H1 (cell line): ENCODE data around the gene NAT10. TPM values are rescaled to one million over a fixed set of nuclear protein-coding genes. Genes with fewer than 3 reads are reported as not detected.

ENCODE experiments used
- CTCF ChIA-PET: fragments of 300-600 bp; sonication (Branson Sonifier 250); formaldehyde crosslinking; loops from one replicate; lab custom pipeline; 2021; ENCODE audit not compliant: partially characterized antibody; lab: Charles Lee
- POLR2A ChIA-PET: fragments of 300-600 bp; sonication (Branson Sonifier 250); formaldehyde crosslinking; loops from one replicate; lab custom pipeline; 2021; ENCODE audit warnings: inconsistent platforms; ENCODE audit not compliant: partially characterized antibody; lab: Charles Lee
- DNase-seq, 2 experiments: peaks; one replicate each; pipeline versions ENCODE4 v3.0.0 to v3.0.0-alpha.2; 2010 to 2022; ENCODE audit warnings: low spot score in 2 of 2, low read depth in 1 of 2, mixed read lengths in 1 of 2
- FAIRE-seq: peaks from 2 replicates; lab custom pipeline; 2011; peaks lifted over from hg19 to GRCh38; lab: Jason Lieb, UNC
- H2AFZ ChIP-seq: 2 replicates; pipeline ENCODE4 v1.8.1; 2012; ENCODE audit warnings: low read length, inconsistent platforms
- H2AK5ac ChIP-seq: 2 replicates; pipeline ENCODE4 v1.6.1; 2013; ENCODE audit warnings: low read depth, low read length
- H2BK120ac ChIP-seq: replicated peaks from 2 replicates; pipeline ENCODE3; 2013; ENCODE audit warnings: low read depth, low read length, inconsistent platforms
- H2BK12ac ChIP-seq: 2 replicates; pipeline ENCODE4 v1.6.1; 2013; ENCODE audit warnings: low read depth, low read length
- H2BK15ac ChIP-seq: 2 replicates; pipeline ENCODE4 v1.6.1; 2013; ENCODE audit warnings: low read length
- H2BK20ac ChIP-seq: 2 replicates; pipeline ENCODE4 v1.6.1; 2013; ENCODE audit warnings: low read length
- H2BK5ac ChIP-seq: 2 replicates; pipeline ENCODE4 v1.6.1; 2013; ENCODE audit warnings: low read depth, low read length
- H3K14ac ChIP-seq: 2 replicates; pipeline ENCODE4 v1.6.1; 2013; ENCODE audit warnings: inconsistent platforms; ENCODE audit not compliant: insufficient read length
- H3K18ac ChIP-seq: 2 replicates; pipeline ENCODE4 v1.6.1; 2013; ENCODE audit warnings: low read length; ENCODE audit errors: extremely low read depth
- H3K23ac ChIP-seq: 2 replicates; pipeline ENCODE4 v1.6.1; 2013; ENCODE audit warnings: inconsistent platforms; ENCODE audit not compliant: insufficient read length
- H3K23me2 ChIP-seq: 2 replicates; pipeline ENCODE4 v1.6.1; 2013; ENCODE audit warnings: low read depth, low read length
- H3K27ac ChIP-seq: 2 replicates; pipeline ENCODE4 v1.6.1; 2011; ENCODE audit warnings: low read depth, low read length, inconsistent platforms
- H3K27me3 ChIP-seq, 4 experiments: replicated peaks in 1 of 4; 1 replicate in 1 of 4; 2 replicates in 3 of 4; pipeline versions ENCODE4 v1.6.1 to v1.8.1; 2011 to 2013; ENCODE audit warnings: low read length in 3 of 4, mild to moderate bottlenecking in 3 of 4, inconsistent platforms in 2 of 4, mixed read lengths in 2 of 4, moderate library complexity in 1 of 4; ENCODE audit not compliant: control insufficient read depth in 3 of 4, insufficient read depth in 3 of 4; ENCODE audit errors: extremely low read depth in 1 of 4
- H3K36me3 ChIP-seq, 4 experiments: 2 replicates each; pipeline versions ENCODE4 v1.6.1 to v1.8.1; 2011 to 2013; ENCODE audit warnings: mild to moderate bottlenecking in 4 of 4, low read length in 3 of 4, moderate library complexity in 2 of 4, control low read depth in 1 of 4, inconsistent platforms in 1 of 4; ENCODE audit not compliant: insufficient read depth in 4 of 4, control insufficient read depth in 2 of 4
- H3K4ac ChIP-seq: replicated peaks from 2 replicates; pipeline ENCODE3; 2013; ENCODE audit warnings: low read length, low read depth, mixed read lengths, inconsistent platforms; ENCODE audit not compliant: insufficient read length
- H3K4me1 ChIP-seq, 4 experiments: replicated peaks in 1 of 4; 1 replicate in 1 of 4; 2 replicates in 3 of 4; pipeline versions ENCODE4 v1.6.1 to v1.8.1; 2011 to 2013; ENCODE audit warnings: low read length in 3 of 4, inconsistent platforms in 2 of 4, mixed read lengths in 1 of 4; ENCODE audit not compliant: insufficient read depth in 4 of 4, control insufficient read depth in 3 of 4
- H3K4me2 ChIP-seq, 2 experiments: 2 replicates each; pipeline versions ENCODE4 v1.6.1 to v1.8.1; 2011 to 2013; ENCODE audit warnings: low read depth in 2 of 2, low read length in 2 of 2, control low read depth in 1 of 2, inconsistent platforms in 1 of 2, mild to moderate bottlenecking in 1 of 2; ENCODE audit not compliant: insufficient read depth in 1 of 2
- H3K4me3 ChIP-seq, 4 experiments: fragments of 200-600, 300-600 bp in 1 of 4; sonication (generic), shearing (Covaris generic), sonication (Bioruptor Twin) in 1 of 4; 2 replicates each; pipeline versions ENCODE4 v1.5.1 to v1.8.1; 2011 to 2016; ENCODE audit warnings: low read length in 4 of 4, low read depth in 3 of 4, control low read depth in 2 of 4, inconsistent platforms in 2 of 4, mild to moderate bottlenecking in 2 of 4, mixed read lengths in 1 of 4, moderate library complexity in 1 of 4; ENCODE audit not compliant: insufficient read depth in 2 of 4; ENCODE audit errors: extremely low read depth in 1 of 4
- H3K56ac ChIP-seq: replicated peaks from 2 replicates; pipeline ENCODE3; 2013; ENCODE audit warnings: low read depth, mild to moderate bottlenecking, mixed read lengths, low read length, inconsistent platforms; ENCODE audit not compliant: insufficient read length
- H3K79me1 ChIP-seq: 2 replicates; pipeline ENCODE4 v1.6.1; 2013; ENCODE audit warnings: low read depth, low read length, control low read depth
- H3K79me2 ChIP-seq, 2 experiments: 2 replicates each; pipeline versions ENCODE4 v1.6.1 to v1.8.1; 2012 to 2013; ENCODE audit warnings: low read length in 2 of 2, mild to moderate bottlenecking in 2 of 2, inconsistent platforms in 1 of 2; ENCODE audit not compliant: insufficient read depth in 2 of 2, control insufficient read depth in 1 of 2
- H3K9ac ChIP-seq, 4 experiments: replicated peaks in 1 of 4; 1 replicate in 1 of 4; 2 replicates in 3 of 4; pipeline versions ENCODE4 v1.6.1 to v1.8.1; 2011 to 2013; ENCODE audit warnings: low read depth in 3 of 4, low read length in 3 of 4, control low read depth in 2 of 4, mild to moderate bottlenecking in 2 of 4, moderate library complexity in 2 of 4, inconsistent platforms in 1 of 4; ENCODE audit errors: extremely low read depth in 1 of 4
- H3K9me3 ChIP-seq, 2 experiments: 2 replicates each; pipeline versions ENCODE4 v1.6.1 to v1.8.1; 2012 to 2013; ENCODE audit warnings: mild to moderate bottlenecking in 2 of 2, moderate library complexity in 2 of 2, control low read depth in 1 of 2, inconsistent platforms in 1 of 2, low read depth in 1 of 2, low read length in 1 of 2, mixed read lengths in 1 of 2; ENCODE audit not compliant: insufficient read depth in 2 of 2
- H4K20me1 ChIP-seq, 2 experiments: replicated peaks in 1 of 2; 2 replicates each; pipeline versions ENCODE3 to v1.8.1; 2011 to 2013; ENCODE audit warnings: inconsistent platforms in 2 of 2, low read length in 2 of 2, mild to moderate bottlenecking in 1 of 2; ENCODE audit not compliant: insufficient read depth in 2 of 2, control insufficient read depth in 1 of 2
- H4K5ac ChIP-seq: 2 replicates; pipeline ENCODE4 v1.6.1; 2013; ENCODE audit warnings: low read length, low read depth, mixed read lengths, inconsistent platforms; ENCODE audit not compliant: insufficient read length
- H4K8ac ChIP-seq: 2 replicates; pipeline ENCODE4 v1.8.0; 2013; ENCODE audit warnings: mild to moderate bottlenecking, moderate library complexity, low read length, inconsistent platforms; ENCODE audit not compliant: insufficient read depth; ENCODE audit errors: extremely low read depth
- H4K91ac ChIP-seq: replicated peaks from 2 replicates; pipeline ENCODE3; 2013; ENCODE audit warnings: low read length, mixed read lengths, inconsistent platforms; ENCODE audit not compliant: insufficient read length
- CHD1 ChIP-seq: IDR thresholded peaks from 2 replicates; pipeline ENCODE4 v1.6.1; 2012; ENCODE audit warnings: low read depth, low read length, improper control_type of control experiment
- CTBP2 ChIP-seq: IDR thresholded peaks from 2 replicates; pipeline ENCODE4 v1.7.0; 2011; ENCODE audit warnings: borderline replicate concordance, mild to moderate bottlenecking, moderate library complexity, mixed read lengths, low read length; ENCODE audit not compliant: insufficient read depth, insufficient read length
- E2F6 ChIP-seq: IDR thresholded peaks from 2 replicates; pipeline ENCODE4 v1.6.1; 2012; ENCODE audit warnings: inconsistent platforms
- GTF2F1 ChIP-seq: IDR thresholded peaks from 2 replicates; pipeline ENCODE4 v1.6.1; 2012; ENCODE audit warnings: low read depth, low read length, improper control_type of control experiment, borderline replicate concordance
- JUND ChIP-seq: IDR thresholded peaks from 2 replicates; pipeline ENCODE4 v1.6.1; 2011; ENCODE audit warnings: mild to moderate bottlenecking, improper control_type of control experiment, low read length
- NANOG ChIP-seq: IDR thresholded peaks from 2 replicates; pipeline ENCODE4 v1.6.1; 2011; ENCODE audit warnings: low read length, low read depth, mild to moderate bottlenecking, inconsistent platforms; ENCODE audit not compliant: insufficient read depth, poor library complexity, severe bottlenecking
- POU5F1 ChIP-seq: IDR thresholded peaks from 2 replicates; pipeline ENCODE4 v1.6.1; 2011; ENCODE audit warnings: low read depth, mild to moderate bottlenecking, low read length, moderate library complexity
- RAD21 ChIP-seq, 2 experiments: IDR thresholded peaks in 1 of 2; conservative IDR thresholded peaks in 1 of 2; 2 replicates each; pipeline ENCODE4 v1.6.1; 2011; ENCODE audit warnings: low read depth in 2 of 2, low read length in 2 of 2, improper control_type of control experiment in 1 of 2, inconsistent platforms in 1 of 2, mild to moderate bottlenecking in 1 of 2, moderate library complexity in 1 of 2
- RBBP5 ChIP-seq: IDR thresholded peaks from 2 replicates; pipeline ENCODE4 v1.7.1; 2012; ENCODE audit warnings: low read depth, mild to moderate bottlenecking, inconsistent platforms, low read length, moderate library complexity, borderline replicate concordance
- RXRA ChIP-seq: IDR thresholded peaks from 2 replicates; pipeline ENCODE4 v1.6.1; 2011; ENCODE audit warnings: low read depth, mild to moderate bottlenecking, low read length, moderate library complexity; ENCODE audit not compliant: insufficient read depth
- SIRT6 ChIP-seq: IDR thresholded peaks from one replicate; pipeline ENCODE4 v1.7.1; 2012; ENCODE audit warnings: low read length, inconsistent platforms
- SUZ12 ChIP-seq: fragments of 200-600 bp; sonication (generic); IDR thresholded peaks from 2 replicates; pipeline ENCODE4 v1.6.1; 2012; ENCODE audit warnings: mild to moderate bottlenecking, inconsistent platforms, low read length, moderate library complexity, mixed read lengths
- ZNF274 ChIP-seq: IDR thresholded peaks from 2 replicates; pipeline ENCODE4 v1.7.0; 2012; ENCODE audit warnings: low read length, borderline replicate concordance; ENCODE audit errors: extremely low read depth
- WGBS, 2 experiments: shearing (Covaris generic) in 1 of 2; methylation state at CpG; one replicate each; pipeline versions ENCODE4 v1.1.6 to v1.1.7; 2013 to 2015; ENCODE audit warnings: low lambda C conversion rate in 2 of 2, mixed read lengths in 2 of 2, inconsistent platforms in 1 of 2, low coverage in 1 of 2, missing lambda C conversion rate in 1 of 2; ENCODE audit not compliant: insufficient replicate concordance in 2 of 2, insufficient coverage in 1 of 2, insufficient read length in 1 of 2; ENCODE audit errors: extremely low coverage in 1 of 2, missing lambda C conversion rate in 1 of 2; 5-methylcytosine and 5-hydroxymethylcytosine counted together
- polyA plus RNA-seq, 7 experiments: library from polyadenylated mRNA; depleted of rRNA in 3 of 7; stranded (reverse) in 5 of 7; unstranded in 2 of 7; fragments of >200 nt in 5 of 7; fragments of 200-250 nt in 2 of 7; gene quantifications; 1 replicate in 5 of 7; 2 replicates in 1 of 7; 4 replicates in 1 of 7; pipeline versions ENCODE4 v1.2.1 to v1.2.3, GENCODE V29; 2011 to 2013; ENCODE audit warnings: missing spikeins in 2 of 7, mixed read lengths in 2 of 7
- total RNA-seq: library from RNA; stranded (reverse); fragmentation: NEBNext Ultra II Directional; extraction: Animal tissue kit (Norgen Biotek cat#: 25700); gene quantifications from 2 replicates; pipeline ENCODE4 v1.2.1, GENCODE V29; 2021

NAT10 gene
- total and polyA plus RNA-seq, 2 of the 8 experiments (the other 6 are each of a cell fraction or from before 2014, with no cell fraction given), result 66.3 to 89.6 TPM

GRCh38 chr11:34091825-34092224 lies 13.6 kb upstream of the NAT10 start:
- ChIA-PET CTCF (no interaction called here), POLR2A (interaction anchor here (0.6 to 2.0 kb wide), 4 partner anchors 11 to 166 kb away, joined by 3 to 5 read pairs (median 4); no protein-coding TSS in a partner anchor)
- no peak overlapping the region for H3K27ac ChIP-seq
- no peaks in the 10 kb centered on the region for H3K79me1 ChIP-seq
- H3K4me2 ChIP-seq, result no peak overlapping the region
- H3K14ac ChIP-seq, result no peak overlapping the region
- H2AK5ac ChIP-seq, result no peak overlapping the region
- H3K4me3 ChIP-seq, result no peak overlapping the region
- H2BK12ac ChIP-seq, result no peak overlapping the region
- peaks cover 0 to 25% of the 10 kb centered on the region in 2 experiments; a peak in 2 of 4 replicates for H3K79me2 ChIP-seq
- DNase-seq, result no peak
- H3K18ac ChIP-seq, result no peak overlapping the region
- H3K4me1 ChIP-seq, result no peaks in the 10 kb centered on the region
- peaks cover 43 to 97% (median 80%) of the 10 kb centered on the region in 4 experiments for H3K36me3 ChIP-seq
- no peak overlapping the region for H4K91ac ChIP-seq
- no peak overlapping the region for H3K56ac ChIP-seq
- no peak for FAIRE-seq
- no peak overlapping the region for H4K8ac ChIP-seq
- 96% methylated on average over 1 of the region's 1 CpG; no CpG with 5 or more reads in 1 of the 2 experiments for WGBS, 2 experiments
- H4K20me1 ChIP-seq, result peaks cover 2 to 10% of the 10 kb centered on the region in 2 experiments
- H2AFZ ChIP-seq, result no peak overlapping the region
- H3K9ac ChIP-seq, result no peak overlapping the region
- no peak overlapping the region for H4K5ac ChIP-seq
- H3K23me2 ChIP-seq, result no peaks in the 10 kb centered on the region
- H2BK120ac ChIP-seq, result no peak overlapping the region
- H3K9me3 ChIP-seq, result no peaks in the 10 kb centered on the region
- H3K27me3 ChIP-seq, result no peaks in the 10 kb centered on the region
- no peak overlapping the region for H3K4ac ChIP-seq
- H2BK15ac ChIP-seq, result no peak overlapping the region
- H2BK5ac ChIP-seq, result no peak overlapping the region
- H3K23ac ChIP-seq, result no peak overlapping the region
- H2BK20ac ChIP-seq, result no peak overlapping the region
- TF ChIP-seq RXRA (no peak), RBBP5 (no peak), CTBP2 (no peak), NANOG (no peak), SIRT6 (no peak), ZNF274 (no peak), E2F6 (no peak), JUND (no peak), POU5F1 (no peak), CHD1 (no peak), SUZ12 (no peak), RAD21 (IDR thresholded peaks at IDR 0.05 in 1 of 2, conservative IDR thresholded peaks at IDR 0.05 in 1 of 2; ENCODE audit: low read depth in 2 of 2, low read length in 2 of 2) (no peak), GTF2F1 (no peak)
